Activated T-cell treated with anti-CD3 and anti-CD28 coated beads for 48 hours (primary cell): ENCODE results near the gene PLD6.
"Not testable (repeated sequence)": the region's sequence is repeated elsewhere in the genome, so short reads cannot be mapped to it uniquely, and the experiment has no call there.

Experiments
- DNase-seq: peaks from one replicate; pipeline ENCODE4 v3.0.0-alpha.2; 2020; ENCODE audit warnings: low read depth

Gene PLD6

GRCh38 chr17:17176341-17176740 is 29.8 kb downstream of the PLD6 start:
- no peak for DNase-seq

GRCh38 chr17:17175917-17176316 is 30.2 kb downstream of the PLD6 start:
- DNase-seq: no peak

GRCh38 chr17:17175340-17175739 is 30.8 kb downstream of the PLD6 start:
- DNase-seq: no peak

- no peak for DNase-seq
Observed at GRCh38 chr17:17173921-17174320, 32.2 kb downstream of the PLD6 start.

- DNase-seq: no peak
Observed at GRCh38 chr17:17172990-17173389, 33.1 kb downstream of the PLD6 start.

GRCh38 chr17:17172001-17172939 is 33.9 kb downstream of the PLD6 start:
- DNase-seq: no peak

GRCh38 chr17:17171186-17171585 is 34.9 kb downstream of the PLD6 start:
- no peak for DNase-seq

GRCh38 chr17:17170346-17170985 is 35.7 kb downstream of the PLD6 start:
- DNase-seq: no peak

- DNase-seq: no peak
Observed at GRCh38 chr17:17169396-17169795, 36.7 kb downstream of the PLD6 start.

GRCh38 chr17:17168401-17168800 is 37.7 kb downstream of the PLD6 start:
- no peak for DNase-seq

GRCh38 chr17:17167986-17168385 is 38.1 kb downstream of the PLD6 start:
- no peak for DNase-seq

GRCh38 chr17:17167356-17167755 is 38.8 kb downstream of the PLD6 start:
- DNase-seq: no peak

GRCh38 chr17:17166446-17166845 is 39.7 kb downstream of the PLD6 start:
- no peak for DNase-seq

- DNase-seq: no peak
Observed at GRCh38 chr17:17165666-17166308, 40.3 kb downstream of the PLD6 start.

GRCh38 chr17:17164676-17165075 is 41.5 kb downstream of the PLD6 start:
- no peak for DNase-seq

- DNase-seq: no peak
Observed at GRCh38 chr17:17164156-17164555, 42.0 kb downstream of the PLD6 start.

- no peak for DNase-seq
Observed at GRCh38 chr17:17161759-17162158, 44.4 kb downstream of the PLD6 start.

GRCh38 chr17:17161121-17161520 is 45.0 kb downstream of the PLD6 start:
- DNase-seq: no peak

- no peak for DNase-seq
Observed at GRCh38 chr17:17159571-17159970, 46.6 kb downstream of the PLD6 start.

GRCh38 chr17:17158506-17158905 is 47.6 kb downstream of the PLD6 start:
- not testable (repeated sequence) for DNase-seq

- no peak for DNase-seq
Observed at GRCh38 chr17:17157041-17157440, 49.1 kb downstream of the PLD6 start.

GRCh38 chr17:17156511-17156910 is 49.6 kb downstream of the PLD6 start:
- no peak for DNase-seq

GRCh38 chr17:17156107-17156506 is 50.0 kb downstream of the PLD6 start:
- no peak for DNase-seq
